GM21381 (cell line): ENCODE results near the gene C1QTNF5.

Experiments
- ATAC-seq: cut with Tn5 transposase; IDR thresholded peaks from one replicate; pipeline ENCODE4 v1.9.1; 2021; ENCODE audit warnings: mild to moderate bottlenecking, moderate library complexity; ENCODE audit not compliant: unreplicated experiment

The C1QTNF5 gene

GRCh38 chr11:119338318-119338890 lies 2.3 kb downstream of the C1QTNF5 start:
- no peak for ATAC-seq

DNA sequence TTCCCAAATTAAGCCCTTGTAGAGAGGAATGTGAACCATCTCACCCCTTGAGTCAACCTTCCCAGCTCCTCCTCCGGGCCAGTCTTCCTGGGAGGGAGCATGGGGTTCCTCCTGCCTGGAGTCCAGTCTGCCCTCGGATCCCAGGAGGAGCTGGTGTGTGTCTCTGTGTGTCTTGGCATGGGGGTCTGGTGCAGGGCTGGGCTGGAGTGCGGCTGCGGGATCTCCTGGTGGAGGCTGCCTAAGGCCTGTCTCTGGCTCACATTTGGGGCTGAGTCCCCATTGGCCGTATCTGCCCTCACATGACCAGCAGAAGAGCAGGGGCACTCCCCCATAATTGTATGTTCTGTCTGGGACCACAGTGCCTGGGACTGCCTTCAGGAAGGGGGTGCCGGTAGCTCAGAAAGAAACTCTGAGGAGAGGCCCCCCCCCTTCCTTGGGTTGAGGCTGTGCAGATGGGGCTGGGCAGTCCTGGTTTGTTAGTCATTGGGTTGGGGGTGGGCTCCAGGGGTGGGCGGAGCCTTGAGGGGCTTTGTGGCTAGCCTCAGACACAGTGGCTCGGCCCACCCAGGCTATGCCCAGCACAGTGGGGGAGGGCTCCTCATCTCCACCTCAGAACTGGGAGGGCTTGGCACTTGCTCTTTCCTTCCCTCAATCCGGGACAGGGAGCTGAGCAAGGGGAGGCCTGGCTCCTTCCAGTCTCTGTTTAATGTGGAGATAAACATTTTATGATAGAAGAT lies 2.9 kb downstream of the C1QTNF5 start:
- no peak for ATAC-seq

GRCh38 chr11:119336744-119337469 lies 3.8 kb downstream of the C1QTNF5 start:
- no peak for ATAC-seq

- no peak for ATAC-seq
These were observed 4.8 kb downstream of the C1QTNF5 start for GRCh38 chr11:119335655-119336543.

GRCh38 chr11:119335091-119335654 lies 5.5 kb downstream of the C1QTNF5 start:
- ATAC-seq = no peak

- ATAC-seq = peak; percentile 91
These were observed 6.3 kb downstream of the C1QTNF5 start, which contains the start of gene RNF26 for GRCh38 chr11:119334174-119334930. Gene RNF26, plus strand, starts transcription at chr11:119334527. Its CDS starts 596 bp downstream, at chr11:119335123.

DNA sequence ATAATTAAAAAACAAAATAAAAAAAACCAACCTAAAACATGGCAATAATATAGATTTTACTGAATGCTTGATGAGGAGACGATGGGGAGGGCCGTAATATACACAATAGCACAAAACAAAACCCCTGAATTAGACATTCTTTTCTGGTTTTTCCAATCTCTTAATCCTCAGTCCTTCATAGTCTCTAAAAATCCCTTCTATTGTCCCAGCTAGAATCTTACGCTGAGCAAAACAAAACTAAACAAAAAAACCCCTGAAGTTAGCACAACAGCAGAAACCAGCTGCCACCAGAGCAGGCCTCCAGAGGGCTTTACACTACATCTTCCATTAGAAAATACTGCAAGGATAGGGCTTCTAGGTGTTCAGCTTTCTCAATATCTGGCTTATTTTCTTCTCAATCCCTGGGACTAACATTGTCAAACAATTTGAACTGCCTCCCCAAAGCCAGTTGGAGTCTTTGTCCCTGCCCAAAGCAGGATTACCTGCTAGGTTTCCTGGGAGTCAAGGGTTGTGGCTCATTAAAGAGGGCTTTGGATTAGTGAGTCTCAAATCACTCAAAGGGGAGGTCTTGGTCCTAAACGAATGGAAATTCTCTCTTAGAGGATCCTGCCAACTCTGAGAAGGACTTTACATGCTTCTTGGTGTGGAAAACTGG lies 8.4 kb downstream of the C1QTNF5 start:
- no peak for ATAC-seq

DNA sequence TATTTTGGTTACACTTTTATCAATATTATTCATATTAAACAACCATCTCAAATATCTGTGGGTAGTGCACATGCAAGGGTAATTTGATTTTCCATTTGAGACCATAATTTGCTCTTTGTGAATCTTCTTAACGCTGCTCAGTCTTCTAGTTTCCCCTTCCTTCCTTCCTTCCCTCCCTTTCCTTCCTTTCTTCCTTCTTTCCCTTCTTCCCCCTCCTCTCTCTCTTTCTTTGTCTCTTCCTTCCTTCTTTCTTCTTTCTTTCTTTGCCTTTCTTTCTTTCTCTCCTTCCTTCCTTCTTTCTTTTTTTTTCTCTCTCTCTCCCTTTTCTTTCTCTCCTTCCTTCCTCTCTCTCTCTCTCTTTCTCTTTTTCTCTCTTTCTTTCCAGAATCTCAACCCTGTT lies 10.4 kb downstream of the C1QTNF5 start:
- no peak for ATAC-seq

DNA sequence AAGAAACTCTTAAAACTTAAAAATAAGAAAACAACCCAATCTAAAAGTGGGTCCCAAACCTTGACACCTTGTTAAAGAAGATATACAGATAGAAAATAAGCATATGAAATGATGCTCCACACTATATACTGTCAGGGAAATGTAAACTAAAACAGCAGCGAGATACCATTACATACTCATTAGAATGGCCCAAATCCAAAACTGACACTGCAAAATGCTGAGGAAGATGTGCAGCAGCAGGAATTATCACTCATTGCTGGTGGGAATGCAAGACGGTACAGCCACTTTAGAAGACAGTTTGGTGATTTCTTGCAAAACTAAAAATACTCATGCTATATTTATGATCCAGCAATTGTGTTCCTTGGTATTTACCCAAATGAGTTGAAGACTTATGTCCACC lies 11.4 kb downstream of the C1QTNF5 start:
- no peak for ATAC-seq

DNA sequence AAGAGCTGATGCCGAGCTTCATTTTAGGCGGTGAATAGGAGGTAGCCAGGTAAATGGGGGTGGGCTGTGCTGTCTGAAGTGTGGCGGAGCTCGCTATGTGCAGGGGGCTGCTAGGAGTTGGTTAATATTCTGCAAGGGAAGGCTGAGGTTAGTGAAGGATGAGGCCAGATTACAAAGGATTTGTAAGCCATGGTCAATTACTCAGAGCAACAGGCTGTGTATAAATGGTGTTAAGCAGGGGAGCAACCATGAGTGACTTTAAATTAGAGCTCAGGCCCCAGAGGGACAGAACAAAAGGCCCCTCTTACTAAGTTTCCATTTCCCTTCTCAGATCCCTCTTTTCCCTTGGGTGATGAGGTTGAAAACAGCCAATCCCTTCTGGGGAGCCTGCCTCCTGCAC lies 16.5 kb downstream of the C1QTNF5 start:
- no peak for ATAC-seq

- no peak for ATAC-seq
These were observed 17.1 kb downstream of the C1QTNF5 start for GRCh38 chr11:119323532-119324033.

DNA sequence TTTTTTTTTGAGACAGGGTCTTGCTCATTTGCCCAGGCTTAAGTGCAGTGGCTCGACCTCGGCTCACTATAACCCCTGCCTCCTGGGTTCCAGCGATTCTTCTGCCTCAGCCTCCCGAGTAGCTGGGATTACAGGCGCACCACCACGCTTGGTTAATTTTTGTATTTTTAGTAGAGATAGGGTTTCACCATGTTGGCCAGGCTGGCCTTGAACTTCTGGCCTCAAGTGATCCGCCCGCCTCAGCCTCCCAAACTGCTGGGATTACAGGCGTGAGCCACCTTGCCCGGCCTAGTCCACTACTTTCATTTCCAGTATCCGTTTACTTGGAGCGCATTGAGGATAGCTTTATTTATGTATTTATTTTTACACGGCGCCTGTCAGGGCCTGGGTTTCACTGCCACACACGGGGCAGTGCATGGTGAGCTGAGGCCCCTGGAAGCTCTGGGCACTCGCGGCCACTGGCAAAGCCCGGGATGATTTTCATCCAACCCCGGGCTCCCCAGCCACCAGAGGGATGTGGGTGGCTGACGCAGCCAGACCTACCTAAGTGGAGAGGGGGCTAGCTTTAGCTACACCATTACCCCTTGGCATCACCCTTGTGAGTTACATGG lies 17.7 kb downstream of the C1QTNF5 start:
- ATAC-seq = no peak

- ATAC-seq = no peak
These were observed 18.3 kb downstream of the C1QTNF5 start for GRCh38 chr11:119322360-119322739.

DNA sequence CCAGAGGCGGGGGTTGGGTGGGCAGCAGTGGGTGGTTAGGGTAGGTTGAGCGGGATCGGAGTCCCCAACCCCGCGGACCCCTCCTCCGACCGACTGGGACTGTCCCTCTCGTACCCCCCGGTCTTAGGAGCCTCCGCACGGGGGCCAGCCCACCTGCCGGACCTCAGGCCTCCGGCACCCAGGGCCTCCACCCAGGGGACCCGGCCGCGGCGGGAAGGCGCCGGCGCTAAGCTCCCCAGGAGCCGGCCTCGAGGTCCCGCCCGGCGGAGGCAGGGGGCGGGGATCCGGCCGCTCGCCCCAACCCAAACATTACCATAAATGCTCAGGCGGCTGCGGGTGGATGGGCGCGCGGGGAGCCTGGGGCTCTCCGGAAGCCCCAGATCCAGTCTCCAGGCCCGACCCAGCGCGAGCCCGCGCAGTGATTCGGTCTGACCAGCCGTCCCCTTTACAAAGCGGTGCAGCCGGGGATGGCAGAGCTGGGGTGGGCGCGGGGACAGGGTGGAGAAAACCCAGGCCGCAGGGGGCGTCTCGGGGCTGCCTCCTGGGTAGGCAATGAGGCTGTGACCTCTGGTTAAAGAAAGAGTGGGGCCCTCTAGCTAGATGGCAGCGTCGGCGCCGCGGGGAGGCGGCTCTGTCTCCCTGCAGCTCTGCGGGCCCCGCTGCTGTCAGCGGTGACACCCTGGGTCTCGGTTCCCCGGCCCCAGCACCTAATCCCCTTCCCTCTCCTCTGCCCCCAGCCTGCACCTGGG lies 19.7 kb downstream of the C1QTNF5 start:
- ATAC-seq = peak; percentile 44

GRCh38 chr11:119320240-119320775 lies 20.4 kb downstream of the C1QTNF5 start:
- ATAC-seq = no peak

DNA sequence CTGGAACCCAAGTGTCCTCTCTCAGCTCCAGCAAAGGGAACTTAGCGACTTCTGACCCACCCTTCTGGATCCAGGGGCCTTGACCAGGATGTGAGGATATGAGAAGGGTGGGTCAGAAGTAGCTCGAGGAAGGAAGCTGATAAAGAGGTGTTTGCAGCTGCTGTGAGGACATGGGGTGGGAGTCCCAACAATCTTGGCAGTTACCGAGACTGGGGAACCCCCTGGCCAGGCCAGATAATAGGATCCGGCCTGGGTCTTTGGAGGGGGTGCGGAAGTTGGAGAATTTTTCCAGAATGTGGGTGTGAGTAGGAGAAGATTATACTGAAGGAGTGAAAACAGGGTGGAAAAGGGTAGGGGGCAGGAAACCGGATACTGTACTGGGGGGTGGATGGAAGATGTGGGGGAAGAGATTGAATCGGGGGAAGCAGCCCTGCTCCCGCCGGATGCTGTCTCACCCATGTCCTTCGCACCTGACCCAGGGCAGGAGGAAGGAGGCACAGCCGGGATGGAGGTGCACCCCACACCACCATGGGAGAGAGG lies 20.9 kb downstream of the C1QTNF5 start:
- no peak for ATAC-seq

DNA sequence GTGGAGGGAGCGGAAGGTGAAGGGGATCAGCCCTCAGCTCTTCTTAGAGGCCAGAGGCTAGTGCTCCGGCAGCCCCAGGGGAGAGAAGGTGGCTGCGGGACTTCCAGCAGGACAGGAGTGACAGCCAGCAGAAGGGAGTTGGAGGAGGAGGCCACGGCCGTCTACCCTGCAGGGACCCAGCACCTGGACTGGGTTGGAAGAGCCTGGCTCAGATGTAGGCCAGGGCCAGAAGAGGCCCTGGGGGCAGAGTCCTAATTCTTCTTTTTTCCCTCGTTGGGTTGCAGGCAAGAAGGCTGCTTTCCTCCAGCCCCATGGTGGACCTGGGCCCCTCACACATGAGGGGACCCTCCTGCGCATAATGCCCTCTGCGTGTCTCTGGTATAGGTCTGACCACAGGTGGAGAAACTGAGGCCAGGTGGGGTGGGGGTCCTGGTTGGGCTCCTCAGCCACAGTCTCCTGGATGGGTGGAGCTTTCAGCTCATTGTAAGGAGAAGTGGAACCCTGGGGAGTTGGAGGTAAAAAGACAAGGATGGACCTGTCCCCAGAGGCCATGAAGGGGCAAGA lies 21.5 kb downstream of the C1QTNF5 start:
- no peak for ATAC-seq
